Uterus (tissue), 4 donors: ENCODE data around the gene PRR20D. TPM values are rescaled to one million over a fixed set of nuclear protein-coding genes. Genes with fewer than 3 reads are reported as not detected.

Experiments used
- DNase-seq, 2 donors: peaks; one replicate each; pipeline ENCODE4 v3.0.0-alpha.2; 2019 to 2020
- H3K27ac ChIP-seq, 2 donors: fragments of 200-600 bp; sonication (generic); 1 replicate in 1 of 2; 2 replicates in 1 of 2; pipeline ENCODE4 v1.5.1; 2016 to 2018
- H3K27me3 ChIP-seq, 2 donors: fragments of 200-600 bp; sonication (generic); one replicate each; pipeline ENCODE4 v1.5.1; 2018 to 2019; ENCODE audit warnings: control low read depth in 1 of 2
- H3K36me3 ChIP-seq, 2 donors: fragments of 200-600 bp; sonication (generic); one replicate each; pipeline ENCODE4 v1.5.1; 2019; ENCODE audit warnings: control low read depth in 1 of 2
- H3K4me1 ChIP-seq, 2 donors: fragments of 200-600 bp; sonication (generic); one replicate each; pipeline ENCODE4 v1.5.1; 2018 to 2019; ENCODE audit warnings: control low read depth in 1 of 2
- H3K4me3 ChIP-seq, 2 donors: fragments of 200-600 bp; sonication (generic); 1 replicate in 1 of 2; 2 replicates in 1 of 2; pipeline ENCODE4 v1.5.1; 2018 to 2019; ENCODE audit warnings: mild to moderate bottlenecking in 1 of 2
- H3K9me3 ChIP-seq, 2 donors: fragments of 200-600 bp; sonication (generic); one replicate each; pipeline ENCODE4 v1.5.1; 2019; ENCODE audit warnings: control low read depth in 1 of 2
- CTCF ChIP-seq, 4 experiments: fragments of 200-600 bp in 2 of 4; fragments of 450-650 bp in 2 of 4; sonication (generic) in 2 of 4; IDR thresholded peaks; one replicate each; pipeline ENCODE4 v1.5.1; 2016 to 2019; ENCODE audit warnings: antibody characterized with exemption in 4 of 4, mild to moderate bottlenecking in 2 of 4, moderate library complexity in 1 of 4
- POLR2A ChIP-seq, 2 donors: fragments of 450-650 bp; IDR thresholded peaks; one replicate each; pipeline ENCODE4 v1.6.1; 2016; ENCODE audit warnings: antibody characterized with exemption in 2 of 2, mild to moderate bottlenecking in 1 of 2, moderate library complexity in 1 of 2
- intact Hi-C: fragments of 100-400 bp; cut with DNase I; formaldehyde crosslinking; loops from one replicate; pipeline ENCODE4 v1.15.1; 2023; ENCODE audit warnings: low total_unique reads
- small RNA-seq: library from RNA; depleted of rRNA; stranded (forward); fragments of <200 nt; gene quantifications from one replicate; pipeline ENCODE3, GENCODE V24; 2016
- total RNA-seq, 4 donors: library from RNA; depleted of rRNA in 3 of 4; stranded (reverse); fragments of >200 nt in 3 of 4; gene quantifications; one replicate each; pipeline versions ENCODE4 v1.1.0 to v1.2.4, GENCODE V29; 2014 to 2023
- donor health status: DM: yes; HTN: yes; CAD: no.

Gene PRR20D
- total RNA-seq, 4 donors from 2014 or later, result not detected

DNA sequence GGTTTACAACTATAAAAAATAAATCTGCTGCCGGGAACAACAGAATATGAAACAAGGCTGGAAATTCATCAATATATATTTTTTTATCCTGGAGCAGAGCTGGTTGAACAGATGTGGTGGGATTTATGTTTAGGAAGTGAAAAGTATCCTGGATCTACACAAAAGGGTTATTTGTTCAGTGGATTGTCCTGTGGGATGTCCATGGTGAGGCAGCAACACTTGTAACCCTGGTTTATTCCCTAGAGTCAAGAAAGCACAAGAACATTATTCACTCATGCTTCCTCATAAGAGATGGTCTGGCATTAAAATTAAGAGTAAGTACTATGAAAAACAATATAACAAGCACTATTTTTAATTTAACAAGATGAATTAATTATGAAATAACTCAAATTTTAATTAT, 52.6 kb downstream of the PRR20D start:
- intact Hi-C loops, result no loop called here
- no peak for DNase-seq
- no peak for TF ChIP-seq CTCF (IDR thresholded peaks at IDR 0.05)
- no peak for TF ChIP-seq POLR2A (IDR thresholded peaks at IDR 0.05)
- Histone ChIP-seq H3K36me3 (no peaks in the 10 kb centered on the region), H3K27me3 (no peaks in the 10 kb centered on the region), H3K9me3 (no peaks in the 10 kb centered on the region), H3K4me3 (no peak overlapping the region), H3K4me1 (no peaks in the 10 kb centered on the region), H3K27ac (no peak overlapping the region)

Small RNA genes lying within 50 kb of the gene (small RNA-seq; reads per million reads assigned to genes)
- gene PRR20FP, result not detected

Other genes starting within 250 kb of the PRR20D start
- gene PRR20A, start 19.7 kb upstream of the PRR20D start, total RNA-seq, result not detected
- not detected for gene PRR20B, start 13.1 kb upstream of the PRR20D start, total RNA-seq
- gene PRR20C, start 6.6 kb upstream of the PRR20D start, total RNA-seq, result not detected
- not detected for gene PRR20E, start 6.6 kb downstream of the PRR20D start, total RNA-seq